Uterus (tissue), 2 donors: ENCODE measurements around the gene MDM4.

Experiments
- CTCF ChIP-seq, 4 experiments: fragments of 200-600 bp in 2 of 4; fragments of 450-650 bp in 2 of 4; sonication (generic) in 2 of 4; IDR thresholded peaks; one replicate each; pipeline ENCODE4 v1.5.1; 2016 to 2019; ENCODE audit warnings: antibody characterized with exemption in 4 of 4, mild to moderate bottlenecking in 2 of 4, moderate library complexity in 1 of 4
- POLR2A ChIP-seq, 2 donors: fragments of 450-650 bp; IDR thresholded peaks; one replicate each; pipeline ENCODE4 v1.6.1; 2016; ENCODE audit warnings: antibody characterized with exemption in 2 of 2, mild to moderate bottlenecking in 1 of 2, moderate library complexity in 1 of 2

DNA sequence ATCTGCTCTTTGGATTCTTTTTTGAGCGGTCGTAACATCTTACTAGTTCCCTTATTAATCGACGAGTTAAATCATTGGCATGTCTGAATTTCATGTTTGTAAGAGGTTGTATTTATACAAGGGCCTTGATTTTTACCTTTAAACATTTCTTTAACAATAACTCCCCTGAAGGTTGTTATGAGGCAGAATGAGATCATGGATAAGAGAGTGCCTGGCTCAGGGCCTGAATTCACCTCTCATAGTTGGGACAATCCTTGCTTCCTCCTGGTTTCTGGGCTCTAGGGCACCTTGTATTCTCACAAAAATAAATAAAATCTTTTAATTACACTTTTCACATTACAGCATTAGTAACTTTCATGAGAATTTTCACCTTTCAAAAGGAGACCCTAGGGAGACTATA lies 55.4 kb downstream of the MDM4 start:
- no peak for TF ChIP-seq CTCF (IDR thresholded peaks at IDR 0.05)
- TF ChIP-seq POLR2A (IDR thresholded peaks at IDR 0.05) = no peak
